Uterus (tissue), 4 donors: ENCODE measurements around the gene CDHR4. TPM values are rescaled to one million over a fixed set of nuclear protein-coding genes. Genes with fewer than 3 reads are reported as not detected.

Source experiments
- DNase-seq, 2 donors: peaks; one replicate each; pipeline ENCODE4 v3.0.0-alpha.2; 2019 to 2020
- H3K27ac ChIP-seq, 2 donors: fragments of 200-600 bp; sonication (generic); 1 replicate in 1 of 2; 2 replicates in 1 of 2; pipeline ENCODE4 v1.5.1; 2016 to 2018
- H3K27me3 ChIP-seq, 2 donors: fragments of 200-600 bp; sonication (generic); one replicate each; pipeline ENCODE4 v1.5.1; 2018 to 2019; ENCODE audit warnings: control low read depth in 1 of 2
- H3K36me3 ChIP-seq, 2 donors: fragments of 200-600 bp; sonication (generic); one replicate each; pipeline ENCODE4 v1.5.1; 2019; ENCODE audit warnings: control low read depth in 1 of 2
- H3K4me1 ChIP-seq, 2 donors: fragments of 200-600 bp; sonication (generic); one replicate each; pipeline ENCODE4 v1.5.1; 2018 to 2019; ENCODE audit warnings: control low read depth in 1 of 2
- H3K4me3 ChIP-seq, 2 donors: fragments of 200-600 bp; sonication (generic); 1 replicate in 1 of 2; 2 replicates in 1 of 2; pipeline ENCODE4 v1.5.1; 2018 to 2019; ENCODE audit warnings: mild to moderate bottlenecking in 1 of 2
- H3K9me3 ChIP-seq, 2 donors: fragments of 200-600 bp; sonication (generic); one replicate each; pipeline ENCODE4 v1.5.1; 2019; ENCODE audit warnings: control low read depth in 1 of 2
- POLR2A ChIP-seq, 2 donors: fragments of 450-650 bp; IDR thresholded peaks; one replicate each; pipeline ENCODE4 v1.6.1; 2016; ENCODE audit warnings: antibody characterized with exemption in 2 of 2, mild to moderate bottlenecking in 1 of 2, moderate library complexity in 1 of 2
- intact Hi-C: fragments of 100-400 bp; cut with DNase I; formaldehyde crosslinking; loops from one replicate; pipeline ENCODE4 v1.15.1; 2023; ENCODE audit warnings: low total_unique reads
- microRNA-seq: library from miRNA; unstranded; fragments of <30 nt; microRNA quantifications from one replicate; pipeline ENCODE4, GENCODE V29; 2016; ENCODE audit warnings: borderline microRNAs expressed, borderline replicate concordance
- small RNA-seq: library from RNA; depleted of rRNA; stranded (forward); fragments of <200 nt; gene quantifications from one replicate; pipeline ENCODE3, GENCODE V24; 2016
- total RNA-seq, 4 donors: library from RNA; depleted of rRNA in 3 of 4; stranded (reverse); fragments of >200 nt in 3 of 4; gene quantifications; one replicate each; pipeline versions ENCODE4 v1.1.0 to v1.2.4, GENCODE V29; 2014 to 2023
- TF ChIP-seq, protein P1 (sequence below), 4 experiments: fragments of 200-600 bp in 2 of 4; fragments of 450-650 bp in 2 of 4; sonication (generic) in 2 of 4; IDR thresholded peaks; one replicate each; pipeline ENCODE4 v1.5.1; 2016 to 2019; ENCODE audit warnings: antibody characterized with exemption in 4 of 4, mild to moderate bottlenecking in 2 of 4, moderate library complexity in 1 of 4
- donor health status: DM: yes; HTN: yes; CAD: no.

The CDHR4 gene
- total RNA-seq, 4 donors from 2014 or later: 0.41 to 1.6 TPM; not detected in 2

DNA sequence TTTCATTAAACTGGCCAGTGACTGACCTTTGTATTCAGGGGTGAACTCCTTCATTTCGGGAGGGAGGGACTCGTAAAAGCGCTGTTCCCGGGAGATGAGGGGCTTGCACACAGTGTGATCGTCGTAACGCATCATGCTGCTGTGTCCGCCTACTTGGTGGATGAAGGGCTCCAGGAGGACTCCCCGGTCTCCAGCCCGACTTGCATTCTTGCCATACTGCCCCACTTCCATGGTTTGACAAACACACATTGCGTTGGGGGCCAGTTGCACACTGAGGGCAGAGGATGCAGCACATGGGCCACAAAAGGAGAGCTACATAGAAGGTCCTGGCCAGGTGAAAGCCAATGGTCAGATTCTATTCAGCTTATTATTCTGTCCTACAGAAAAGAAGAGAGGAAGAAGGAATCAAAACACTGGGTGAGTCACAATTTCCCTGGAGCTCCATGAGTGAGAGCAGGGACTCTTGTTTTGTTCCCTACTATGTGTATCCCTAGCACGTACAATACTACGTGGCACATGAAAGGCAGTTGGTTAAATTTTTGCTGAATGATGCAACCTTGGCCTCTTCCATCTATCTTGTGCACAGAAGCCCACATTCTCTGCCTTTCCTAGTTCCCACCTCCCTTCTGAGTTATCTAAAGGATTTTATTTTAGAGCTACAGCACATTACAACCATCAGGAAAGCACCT is 51.7 kb downstream of the CDHR4 start:
- no peak overlapping the region for H3K4me3 ChIP-seq
- no peaks in the 10 kb centered on the region for H3K9me3 ChIP-seq
- no peaks in the 10 kb centered on the region for H3K27me3 ChIP-seq
- H3K36me3 ChIP-seq: no peaks in the 10 kb centered on the region
- TF ChIP-seq POLR2A (IDR thresholded peaks at IDR 0.05): no peak
- TF ChIP-seq, protein P1, sequence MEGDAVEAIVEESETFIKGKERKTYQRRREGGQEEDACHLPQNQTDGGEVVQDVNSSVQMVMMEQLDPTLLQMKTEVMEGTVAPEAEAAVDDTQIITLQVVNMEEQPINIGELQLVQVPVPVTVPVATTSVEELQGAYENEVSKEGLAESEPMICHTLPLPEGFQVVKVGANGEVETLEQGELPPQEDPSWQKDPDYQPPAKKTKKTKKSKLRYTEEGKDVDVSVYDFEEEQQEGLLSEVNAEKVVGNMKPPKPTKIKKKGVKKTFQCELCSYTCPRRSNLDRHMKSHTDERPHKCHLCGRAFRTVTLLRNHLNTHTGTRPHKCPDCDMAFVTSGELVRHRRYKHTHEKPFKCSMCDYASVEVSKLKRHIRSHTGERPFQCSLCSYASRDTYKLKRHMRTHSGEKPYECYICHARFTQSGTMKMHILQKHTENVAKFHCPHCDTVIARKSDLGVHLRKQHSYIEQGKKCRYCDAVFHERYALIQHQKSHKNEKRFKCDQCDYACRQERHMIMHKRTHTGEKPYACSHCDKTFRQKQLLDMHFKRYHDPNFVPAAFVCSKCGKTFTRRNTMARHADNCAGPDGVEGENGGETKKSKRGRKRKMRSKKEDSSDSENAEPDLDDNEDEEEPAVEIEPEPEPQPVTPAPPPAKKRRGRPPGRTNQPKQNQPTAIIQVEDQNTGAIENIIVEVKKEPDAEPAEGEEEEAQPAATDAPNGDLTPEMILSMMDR (IDR thresholded peaks at IDR 0.05): no peak
- H3K4me1 ChIP-seq: peaks cover 0 to 3% of the 10 kb centered on the region in 2 donors
- no peak for DNase-seq
- intact Hi-C loops: no loop called here
- no peak overlapping the region for H3K27ac ChIP-seq

DNA sequence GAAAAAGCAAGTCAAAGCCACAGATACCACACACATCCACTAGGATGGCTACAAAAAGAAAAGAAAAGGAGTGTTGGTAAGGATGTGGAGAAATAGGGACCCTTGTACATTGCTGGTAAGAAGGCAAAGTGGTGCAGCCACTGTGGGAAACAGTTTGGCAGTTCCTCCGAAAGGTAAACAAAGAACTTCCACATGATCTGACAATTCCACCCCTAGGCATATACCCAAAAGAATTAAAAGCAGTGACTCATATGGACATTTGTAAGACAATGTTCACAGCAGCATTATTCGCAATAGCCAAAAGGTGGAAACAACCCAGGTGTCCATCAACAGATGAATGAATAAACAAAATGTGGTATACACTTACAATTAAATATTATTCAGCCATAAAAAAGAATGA is 53.7 kb downstream of the CDHR4 start:
- no peak for DNase-seq
- intact Hi-C loops: no loop called here
- no peaks in the 10 kb centered on the region for H3K36me3 ChIP-seq
- H3K9me3 ChIP-seq: no peaks in the 10 kb centered on the region
- no peak overlapping the region for H3K27ac ChIP-seq
- no peaks in the 10 kb centered on the region for H3K27me3 ChIP-seq
- TF ChIP-seq, protein P1 (IDR thresholded peaks at IDR 0.05): no peak
- TF ChIP-seq POLR2A (IDR thresholded peaks at IDR 0.05): no peak
- peaks cover 0 to 3% of the 10 kb centered on the region in 2 donors for H3K4me1 ChIP-seq
- no peak overlapping the region for H3K4me3 ChIP-seq

Small RNA genes within 50 kb of the gene (microRNA-seq; reads per million reads assigned to microRNA genes)
- not detected for gene MIR5193

Small RNA genes within 50 kb of the gene (small RNA-seq; reads per million reads assigned to genes)
- not detected for gene COX6CP14

Other genes starting within 250 kb of the CDHR4 start
- gene BSN, start 245.4 kb downstream of the CDHR4 start, total RNA-seq: under 1 TPM; 0.29 to 0.95 (median 0.60) TPM
- gene APEH, start 125.5 kb downstream of the CDHR4 start, total RNA-seq: 10 to 100 TPM; 35.3 to 78.7 (median 61.4) TPM
- 10 to 100 TPM in 2 of 4 donors, 1 to 10 TPM in 1, not detected in 1; 5.1 to 11.5 (median 10.4) TPM for gene MST1, start 110.4 kb downstream of the CDHR4 start, total RNA-seq
- gene RNF123, start 110.3 kb downstream of the CDHR4 start, total RNA-seq: 10 to 100 TPM; 10.9 to 47.3 (median 25.3) TPM
- not detected for gene AMIGO3, start 80.2 kb downstream of the CDHR4 start, total RNA-seq
- 10 to 100 TPM in 3 of 4 donors, 1 to 10 TPM in 1; 7.7 to 44.8 (median 27.1) TPM for gene GMPPB, start 75.9 kb downstream of the CDHR4 start, total RNA-seq
- 10 to 100 TPM; 41.8 to 58.4 (median 50.9) TPM for gene IP6K1, start 13.3 kb downstream of the CDHR4 start, total RNA-seq
- 10 to 100 TPM in 1 of 4 donors, 1 to 10 TPM in 3; 3.1 to 16.7 (median 6.6) TPM for gene INKA1, start 3.4 kb upstream of the CDHR4 start, total RNA-seq
- 100 to 1,000 TPM in 1 of 4 donors, 10 to 100 TPM in 3; 21.3 to 114 (median 63.0) TPM for gene UBA7, start 14.1 kb upstream of the CDHR4 start, total RNA-seq
- gene TRAIP, start 56.7 kb upstream of the CDHR4 start, total RNA-seq: 10 to 100 TPM in 1 of 4 donors, 1 to 10 TPM in 3; 1.5 to 17.4 (median 4.0) TPM
- under 1 TPM in 1 of 4 donors, not detected in 3; 0.28 TPM for gene CAMKV, start 70.0 kb upstream of the CDHR4 start, total RNA-seq
- gene MST1R, start 104.0 kb upstream of the CDHR4 start, total RNA-seq: 1 to 10 TPM in 2 of 4 donors, under 1 TPM in 2; under 0.01 to 4.9 (median 1.5) TPM
- gene MON1A, start 129.9 kb upstream of the CDHR4 start, total RNA-seq: 1 to 10 TPM; 1.0 to 9.3 (median 5.2) TPM
- 100 to 1,000 TPM in 2 of 4 donors, 10 to 100 TPM in 2; 63.2 to 143 (median 116) TPM for gene RBM6, start 140.3 kb upstream of the CDHR4 start, total RNA-seq